HG03442 (cell line): ENCODE measurements around the gene DNAH17.

Experiments
- ATAC-seq: cut with Tn5 transposase; IDR thresholded peaks from one replicate; pipeline ENCODE4 v1.9.1; 2021; ENCODE audit warnings: mild to moderate bottlenecking, moderate library complexity; ENCODE audit not compliant: unreplicated experiment

DNAH17 gene

GRCh38 chr17:78458736-78459335 lies 118.4 kb downstream of the DNAH17 start:
- ATAC-seq = no peak

- no peak for ATAC-seq
Observed at GRCh38 chr17:78458091-78458490, 119.1 kb downstream of the DNAH17 start.

- ATAC-seq = no peak
Observed at GRCh38 chr17:78454346-78454745, 122.8 kb downstream of the DNAH17 start.

GRCh38 chr17:78451753-78452152 lies 125.4 kb downstream of the DNAH17 start:
- no peak for ATAC-seq

- no peak for ATAC-seq
Observed at GRCh38 chr17:78450696-78451345, 126.4 kb downstream of the DNAH17 start.

- ATAC-seq = no peak
Observed at GRCh38 chr17:78449983-78450595, 127.1 kb downstream of the DNAH17 start.

- no peak for ATAC-seq
Observed at GRCh38 chr17:78448356-78448993, 128.7 kb downstream of the DNAH17 start.

GRCh38 chr17:78446833-78447232 lies 130.4 kb downstream of the DNAH17 start:
- no peak for ATAC-seq

GRCh38 chr17:78444392-78444791 lies 132.8 kb downstream of the DNAH17 start:
- no peak for ATAC-seq

GRCh38 chr17:78442648-78443218 lies 134.5 kb downstream of the DNAH17 start:
- ATAC-seq = no peak

- no peak for ATAC-seq
Observed at GRCh38 chr17:78441271-78441971, 135.8 kb downstream of the DNAH17 start.

GRCh38 chr17:78438694-78439325 lies 138.4 kb downstream of the DNAH17 start:
- no peak for ATAC-seq

- ATAC-seq = no peak
Observed at GRCh38 chr17:78438271-78438691, 138.9 kb downstream of the DNAH17 start.

- no peak for ATAC-seq
Observed at GRCh38 chr17:78437508-78438169, 139.6 kb downstream of the DNAH17 start.

- ATAC-seq = no peak
Observed at GRCh38 chr17:78435330-78436005, 141.7 kb downstream of the DNAH17 start.

- no peak for ATAC-seq
Observed at GRCh38 chr17:78434455-78435329, 142.5 kb downstream of the DNAH17 start.

- ATAC-seq = no peak
Observed at GRCh38 chr17:78433780-78434335, 143.3 kb downstream of the DNAH17 start.
